ENCODE results near the gene TMIGD2.

TMIGD2 gene

DNA sequence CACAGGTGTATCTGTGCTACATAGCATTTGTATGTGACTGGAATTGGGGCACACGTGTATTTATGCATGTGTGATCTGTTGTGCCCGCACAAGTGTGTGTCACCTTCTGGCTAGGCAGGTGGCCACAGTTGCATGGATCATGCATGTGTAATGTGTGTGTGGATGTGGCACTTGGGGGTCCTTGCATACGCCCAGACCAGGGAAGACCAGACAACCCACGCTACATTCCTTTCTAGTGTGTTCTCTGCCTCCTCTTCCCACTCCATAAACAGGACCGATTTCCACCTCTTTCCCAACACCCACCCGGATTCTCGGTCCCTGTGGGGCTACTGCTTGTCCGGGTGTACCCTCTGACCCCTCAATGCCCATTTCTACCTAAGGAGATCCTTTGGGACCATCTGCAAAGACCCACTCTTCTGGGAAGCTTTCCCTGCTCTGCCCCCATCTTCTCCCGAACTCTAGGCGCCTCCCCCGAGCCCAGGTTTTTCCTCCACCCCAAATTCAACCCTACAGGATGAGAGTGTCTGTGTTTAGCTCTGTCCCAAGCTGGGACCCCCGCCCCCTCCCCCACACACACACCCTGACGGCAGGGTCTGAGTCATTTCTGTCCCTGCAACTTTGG lies 24.1 kb upstream of the TMIGD2 start:
- DNase-seq: no peak

DNA sequence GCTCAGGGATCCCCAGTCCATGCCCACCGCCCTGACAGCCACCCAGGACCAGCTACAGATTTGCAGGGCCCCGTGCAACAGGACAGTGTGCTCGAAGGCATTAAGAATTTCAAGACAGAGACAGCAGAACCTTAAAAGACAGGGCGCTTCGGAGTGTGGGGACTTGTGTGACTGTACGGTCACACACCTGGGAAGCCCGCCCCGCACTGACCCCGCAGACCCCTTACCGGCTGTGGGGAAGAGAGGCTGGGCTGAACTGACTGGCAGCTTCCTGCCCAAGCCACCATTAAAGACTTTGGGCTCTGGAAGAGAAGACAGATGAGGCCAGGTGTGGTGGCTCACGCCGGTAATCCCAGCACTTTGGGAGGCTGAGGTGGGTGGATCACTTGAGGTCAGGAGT lies 22.0 kb upstream of the TMIGD2 start:
- DNase-seq: no peak

DNA sequence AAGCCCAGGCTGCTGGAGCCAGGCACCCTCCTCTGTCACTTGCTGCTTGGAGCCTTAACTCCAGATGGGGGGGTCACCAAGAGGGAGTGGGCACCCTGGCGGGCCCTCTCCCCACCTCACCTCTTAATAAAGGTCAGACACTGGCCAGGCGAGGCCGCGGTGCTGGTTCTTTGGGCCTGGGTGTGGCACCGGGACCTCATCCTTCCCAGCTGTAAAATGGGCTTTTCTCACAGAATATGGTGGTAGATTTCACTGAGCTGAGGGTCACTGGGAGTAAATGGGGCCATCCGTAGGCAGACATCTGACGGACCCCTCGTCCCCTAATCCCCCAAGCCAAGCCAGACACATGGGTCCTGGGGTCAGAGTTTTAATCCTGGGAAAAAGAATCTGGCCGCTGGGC lies 21.5 kb upstream of the TMIGD2 start:
- DNase-seq: no peak

DNA sequence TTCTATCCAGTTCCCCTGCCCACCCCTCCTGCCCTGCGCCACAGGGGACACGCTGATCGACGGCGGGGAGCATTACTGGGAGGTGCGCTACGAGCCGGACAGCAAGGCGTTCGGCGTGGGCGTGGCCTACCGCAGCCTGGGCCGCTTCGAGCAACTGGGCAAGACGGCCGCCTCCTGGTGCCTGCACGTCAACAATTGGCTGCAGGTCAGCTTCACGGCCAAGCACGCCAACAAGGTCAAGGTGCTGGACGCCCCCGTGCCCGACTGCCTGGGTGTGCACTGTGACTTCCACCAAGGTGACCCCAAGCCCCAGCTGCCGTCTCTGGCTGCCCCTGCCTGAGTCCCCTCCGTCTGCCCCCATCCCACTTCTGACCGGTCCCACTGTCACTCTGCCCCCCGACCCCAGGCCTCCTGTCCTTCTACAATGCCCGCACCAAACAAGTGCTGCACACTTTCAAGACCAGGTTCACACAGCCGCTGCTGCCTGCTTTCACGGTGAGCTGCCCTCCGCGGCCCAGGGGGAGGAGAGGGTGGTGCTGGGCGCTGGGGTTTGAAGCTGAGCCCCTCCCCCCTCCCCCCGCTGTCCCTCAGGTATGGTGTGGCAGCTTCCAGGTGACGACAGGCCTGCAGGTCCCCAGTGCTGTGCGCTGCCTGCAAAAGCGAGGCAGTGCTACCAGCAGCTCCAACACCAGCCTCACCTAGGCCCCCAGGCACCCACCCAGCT lies 20.9 kb upstream of the TMIGD2 start:
- no peak for DNase-seq

DNA sequence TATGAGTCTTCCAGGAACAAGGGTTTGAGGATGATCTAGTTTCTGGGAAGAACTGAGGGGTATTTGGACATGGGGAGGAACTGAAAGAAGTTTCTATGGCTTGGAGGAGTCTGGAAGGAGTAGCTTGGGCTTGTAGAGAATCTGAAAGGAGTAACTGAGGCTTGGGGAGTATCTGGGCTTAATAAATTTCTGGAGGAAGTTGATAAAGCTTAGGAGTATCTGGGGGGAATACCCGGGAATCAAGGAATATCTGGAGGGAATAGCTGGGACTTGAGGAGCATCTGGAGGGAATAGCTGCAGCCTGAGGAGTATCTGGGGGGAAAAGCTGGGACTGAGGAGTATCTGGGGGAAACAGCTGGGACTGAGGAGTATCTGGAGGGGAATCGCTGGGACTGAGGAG lies 18.2 kb upstream of the TMIGD2 start:
- no peak for DNase-seq

DNA sequence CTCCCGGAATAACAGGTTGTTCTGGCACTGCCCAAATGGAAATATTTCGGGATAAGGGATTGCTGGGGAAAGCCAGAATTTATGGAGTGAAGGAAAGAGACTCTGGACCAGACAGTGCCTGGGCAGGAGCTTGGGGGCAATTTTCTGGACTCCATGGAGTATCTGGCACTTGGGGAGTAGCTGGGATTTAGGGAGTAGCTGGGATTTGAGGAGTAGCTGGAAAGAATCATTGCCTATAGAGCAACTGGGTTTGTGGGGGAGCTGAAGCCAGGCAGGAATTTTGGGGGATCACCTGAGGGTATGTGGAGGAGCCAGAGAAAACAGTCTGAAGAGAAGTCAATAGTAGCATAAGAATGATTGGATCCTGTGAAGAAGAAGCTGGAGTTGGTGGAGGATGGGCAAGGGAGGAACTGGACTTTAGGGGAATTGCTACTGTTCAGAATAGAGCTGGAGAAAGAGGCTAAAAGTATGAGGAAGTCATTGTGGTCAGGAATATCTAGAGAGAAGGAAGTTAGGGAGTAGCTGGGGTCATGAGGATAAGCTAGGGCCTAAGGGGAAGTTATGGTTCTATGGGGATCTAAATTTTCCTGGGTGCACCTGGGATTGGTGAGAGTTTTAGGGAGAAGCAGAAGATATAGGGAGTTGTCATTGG lies 17.0 kb upstream of the TMIGD2 start:
- DNase-seq: no peak

DNA sequence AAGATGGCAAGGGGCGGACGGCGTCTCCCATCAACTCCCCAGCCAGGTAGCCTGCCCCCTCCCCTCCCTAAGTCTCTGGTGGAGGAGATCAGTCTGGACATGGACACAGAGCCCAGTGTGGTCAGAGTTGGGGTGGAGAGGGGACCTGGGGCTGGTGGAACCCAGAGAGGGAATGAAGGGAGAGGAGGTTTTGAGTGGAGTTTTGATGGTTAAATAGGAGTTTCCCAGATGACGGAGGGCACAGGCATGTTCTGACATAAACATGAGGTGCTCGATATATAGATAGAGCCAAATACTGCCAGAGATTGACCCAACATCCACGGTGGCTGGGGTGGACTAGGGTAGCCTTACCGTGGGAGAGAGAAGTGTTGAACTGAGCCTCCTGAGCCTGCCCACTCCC lies 16.3 kb upstream of the TMIGD2 start:
- no peak for DNase-seq

DNA sequence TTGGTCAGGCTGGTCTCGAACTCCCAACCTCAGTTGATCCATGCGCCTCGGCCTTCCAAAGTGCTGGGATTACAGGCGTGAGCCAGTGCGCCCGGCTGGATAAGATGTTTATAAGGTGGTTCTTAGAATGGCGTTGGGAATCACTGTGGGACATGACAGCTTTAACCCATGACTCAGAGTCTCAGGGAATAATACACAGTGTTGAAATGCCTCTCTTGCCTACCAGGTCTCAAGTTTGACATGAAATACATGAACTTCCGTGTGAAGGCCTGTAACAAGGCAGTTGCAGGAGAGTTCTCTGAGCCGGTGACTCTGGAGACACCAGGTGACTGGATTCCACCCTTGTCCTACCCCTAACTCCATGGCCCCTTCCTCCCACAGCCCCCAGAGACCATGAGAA lies 14.8 kb upstream of the TMIGD2 start:
- no peak for DNase-seq

DNA sequence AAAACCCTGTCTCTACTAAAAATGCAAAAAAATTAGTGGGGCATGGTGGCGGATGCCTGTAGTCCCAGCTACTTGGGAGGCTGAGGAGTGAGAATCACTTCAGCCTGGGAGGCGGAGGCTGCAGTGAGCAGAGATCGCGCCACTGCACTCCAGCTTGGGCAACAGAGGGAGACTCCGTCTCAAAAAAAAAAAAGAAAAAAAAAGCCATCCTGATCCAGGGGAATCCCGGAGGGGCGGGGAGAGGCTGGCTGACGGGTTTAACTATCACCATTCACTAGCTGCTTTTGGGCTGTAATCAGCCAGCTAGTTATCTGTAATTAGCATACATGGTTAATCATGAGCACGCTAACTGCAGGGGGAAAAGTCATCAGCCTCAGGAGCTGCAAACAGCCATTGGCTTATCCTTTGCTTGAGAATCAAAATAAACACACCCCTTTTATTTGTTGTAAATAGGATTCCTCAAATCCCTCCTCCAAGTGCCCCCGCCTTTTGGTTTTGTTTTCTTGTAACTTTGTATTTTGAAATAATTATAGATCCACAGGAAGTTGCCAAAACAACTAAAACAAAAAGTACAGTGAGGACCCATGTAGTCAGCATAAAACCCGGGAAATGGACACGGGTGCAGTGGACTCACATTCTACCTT lies 11.8 kb upstream of the TMIGD2 start:
- no peak for DNase-seq

DNA sequence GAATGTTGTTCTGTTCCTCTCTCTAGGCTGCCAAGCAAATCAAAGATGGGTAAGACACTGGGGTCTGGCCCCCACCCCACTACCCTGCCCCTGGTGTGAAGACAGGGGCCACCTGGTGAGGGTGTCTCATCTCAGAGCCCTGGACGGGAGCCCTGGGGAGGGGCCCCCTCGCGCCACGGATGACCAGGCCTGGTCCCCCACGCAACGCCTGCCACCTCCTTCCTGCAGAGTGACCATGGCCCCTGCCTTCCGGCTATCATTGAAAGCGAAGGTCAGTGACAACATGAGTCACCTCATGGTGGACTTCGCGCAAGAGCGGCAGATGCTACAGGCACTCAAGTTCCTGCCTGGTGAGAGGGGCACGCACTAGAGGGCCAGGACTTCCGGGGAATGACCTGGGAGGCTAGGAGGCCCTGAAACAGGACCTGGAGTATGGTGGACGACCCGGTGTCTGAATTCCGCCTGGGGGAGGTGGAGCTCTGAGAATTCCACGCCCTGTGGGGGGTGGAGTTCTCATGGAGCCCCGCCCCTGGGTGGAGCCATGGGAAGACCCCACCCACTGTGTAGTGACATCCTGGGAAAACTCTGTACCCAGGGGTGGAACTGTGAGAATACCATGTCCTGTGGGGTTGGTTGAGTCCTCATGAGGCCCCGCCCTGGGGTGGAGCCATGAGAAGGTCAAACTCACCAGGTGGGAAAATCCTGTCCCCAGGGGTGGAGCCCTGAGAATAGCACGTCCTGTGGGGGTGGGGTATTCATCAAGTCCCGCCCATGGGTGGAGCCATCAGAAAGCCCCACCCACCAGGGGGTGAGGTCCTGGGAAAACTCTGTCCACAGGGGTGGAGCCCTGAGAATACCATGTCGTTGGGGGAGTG lies 8.3 kb upstream of the TMIGD2 start:
- DNase-seq: peak; percentile 50

DNA sequence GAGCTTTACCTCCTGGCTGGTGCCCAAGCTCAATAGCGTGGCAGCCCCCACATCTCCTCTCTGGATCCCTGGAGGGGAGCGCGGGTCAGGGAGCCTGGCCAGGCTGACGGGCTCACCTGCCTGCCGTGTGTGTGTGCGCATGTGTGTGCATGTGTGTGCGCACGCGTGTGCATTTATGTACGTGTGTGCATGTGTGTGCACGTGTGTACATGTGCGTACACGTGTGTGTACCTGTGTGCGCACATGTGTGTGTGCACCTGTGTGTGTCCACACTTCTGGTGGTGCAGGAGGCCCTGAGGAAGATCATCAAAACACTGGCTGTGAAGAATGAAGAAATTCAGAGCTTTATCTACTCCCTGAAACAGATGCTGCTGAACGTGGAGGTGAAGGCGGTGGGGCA lies 3.5 kb upstream of the TMIGD2 start:
- DNase-seq: no peak

DNA sequence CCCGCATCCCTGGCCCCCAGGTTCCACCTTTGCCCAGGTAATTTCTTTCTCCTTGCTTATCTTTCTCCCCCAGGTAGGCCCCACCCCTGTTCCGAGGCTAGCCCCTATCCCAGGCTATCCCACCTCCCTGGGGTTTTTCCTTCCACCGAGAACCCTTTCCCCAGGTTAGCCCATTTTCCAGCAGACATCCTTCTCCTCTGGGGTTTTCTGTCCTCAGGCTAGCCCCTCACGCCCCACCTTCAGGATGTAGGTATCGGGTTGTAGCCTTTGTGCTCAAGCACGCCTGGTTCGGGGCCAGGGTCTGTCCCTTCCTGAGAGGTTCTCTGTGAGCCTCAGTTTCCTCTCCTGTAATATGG lies 3.0 kb upstream of the TMIGD2 start:
- no peak for DNase-seq

DNA sequence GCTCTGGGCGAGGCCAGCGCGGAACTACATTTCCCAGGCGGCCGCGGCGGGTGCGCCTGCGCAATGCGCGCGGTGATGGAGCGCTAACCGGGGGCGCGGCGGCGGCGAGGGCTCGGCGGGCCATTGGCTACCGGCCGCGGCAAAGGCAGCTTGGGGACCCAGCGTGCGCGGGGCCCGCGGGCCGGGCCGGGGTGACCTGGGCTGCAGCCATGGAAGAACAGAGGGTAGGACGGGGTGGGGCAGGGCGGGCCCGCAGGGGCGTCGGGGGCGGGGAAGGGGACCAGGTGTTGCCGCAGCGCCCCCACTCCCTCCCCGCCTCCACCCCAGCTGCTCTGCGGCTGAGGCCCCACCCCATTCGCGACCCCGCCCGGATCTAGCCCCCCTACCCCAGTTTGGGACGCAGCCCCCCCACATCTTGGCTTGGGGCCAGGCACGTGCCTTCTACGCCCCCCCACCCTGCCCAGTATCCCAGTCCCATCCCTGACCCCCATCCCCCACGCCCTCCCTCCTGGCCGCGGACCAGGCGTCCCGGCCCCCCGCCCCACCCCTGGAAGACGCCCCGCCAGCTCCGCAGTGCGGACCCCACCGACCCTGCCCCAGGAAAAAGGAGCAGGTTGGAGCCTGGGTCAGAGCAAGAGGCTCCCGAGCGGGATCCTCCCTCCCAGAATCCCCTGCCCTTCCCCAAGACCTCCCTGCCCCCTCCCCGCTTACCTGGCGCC lies 2.5 kb upstream of the TMIGD2 start, which contains the start of gene FSD1:
Gene FSD1, plus strand, starts transcription at position 61 of the 719 bp plus-strand sequence. Its CDS starts 149 bp downstream, at position 210.
- DNase-seq: peak; percentile 88

DNA sequence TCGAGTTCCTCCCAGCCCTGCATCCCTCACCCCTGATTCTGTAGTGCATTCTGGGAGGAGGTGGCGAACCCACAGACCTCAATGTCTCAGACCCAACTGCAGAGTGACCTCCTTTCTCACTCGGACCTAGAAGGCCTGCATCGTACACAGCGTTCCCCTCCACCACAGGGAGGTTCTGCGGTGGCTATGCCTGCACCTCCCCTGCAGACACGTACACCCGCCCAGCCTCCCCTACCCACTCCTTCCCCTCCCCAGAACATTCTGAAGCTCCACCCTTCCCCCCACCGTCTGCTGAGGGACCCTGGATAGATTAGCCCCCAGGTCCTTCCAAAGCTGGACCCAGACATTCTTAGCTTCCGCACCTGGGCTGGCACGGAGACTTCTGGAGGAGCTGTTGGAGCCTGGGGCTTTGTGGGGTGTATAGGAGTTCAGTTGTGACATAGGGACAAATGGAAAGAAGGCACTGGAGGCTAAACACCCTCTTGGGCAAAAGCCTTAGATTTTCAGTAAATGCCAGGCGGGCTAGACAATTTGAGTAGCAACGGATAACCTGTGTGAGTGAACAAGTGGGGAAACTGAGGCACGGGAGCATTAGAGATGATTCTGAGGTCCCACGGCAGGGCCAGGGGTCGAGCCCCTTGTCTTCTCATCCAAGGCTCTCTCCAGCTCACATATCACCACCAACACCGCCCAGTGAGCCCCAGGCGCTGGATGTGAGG lies 1.8 kb upstream of the TMIGD2 start:
- no peak for DNase-seq

DNA sequence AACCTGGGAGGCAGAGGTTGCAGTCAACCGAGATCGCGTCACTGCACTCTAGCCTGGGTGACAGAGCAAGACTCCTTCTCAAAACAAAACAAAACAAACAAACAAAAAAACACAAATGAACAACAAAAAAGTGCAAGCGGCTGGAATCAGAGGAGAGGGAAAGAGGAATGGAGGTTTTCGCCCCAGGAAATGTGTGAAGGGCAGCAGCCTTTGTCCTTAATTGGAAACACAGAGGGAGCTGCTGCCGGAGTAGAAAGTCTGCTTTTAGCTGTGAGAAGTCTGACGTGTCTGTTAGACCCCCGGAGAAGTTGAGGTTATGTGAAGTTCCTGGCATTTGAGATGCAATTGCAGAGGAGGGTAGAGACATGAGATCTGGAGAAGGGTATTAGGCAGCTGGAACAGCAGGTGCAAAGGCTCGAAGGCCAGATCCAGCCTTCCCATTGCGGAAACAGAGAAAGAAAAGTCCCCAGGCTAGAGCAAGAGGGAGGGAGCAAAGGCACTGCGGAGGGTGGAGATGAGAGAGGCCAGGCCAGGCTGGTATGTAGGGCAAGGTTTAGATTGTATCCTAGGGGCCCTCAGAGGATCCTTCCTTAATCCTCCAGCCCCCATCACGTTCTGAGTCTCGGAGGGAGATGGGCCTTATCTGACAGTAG lies 473 bp downstream of the TMIGD2 start:
- DNase-seq: no peak

DNA sequence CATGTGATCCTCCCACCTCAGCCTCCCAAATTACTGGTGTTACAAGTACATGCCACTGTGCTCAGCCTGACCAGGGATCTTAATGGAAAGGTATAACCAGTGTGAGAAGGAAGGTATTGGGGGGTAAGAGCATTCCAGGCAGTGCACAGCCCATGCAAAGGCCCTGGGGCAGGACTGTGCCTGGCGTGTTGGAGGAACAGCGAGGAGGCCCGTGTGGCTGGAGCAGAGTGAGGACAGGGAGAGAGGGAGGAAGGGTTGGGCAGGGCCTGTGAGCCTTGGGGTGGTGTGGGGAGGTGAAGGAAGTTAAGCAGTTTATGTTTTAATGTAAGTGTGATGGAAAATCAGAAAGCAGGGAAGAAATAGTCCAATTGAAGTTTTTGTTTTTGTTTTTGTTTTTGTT lies 1.6 kb downstream of the TMIGD2 start:
- DNase-seq: no peak

DNA sequence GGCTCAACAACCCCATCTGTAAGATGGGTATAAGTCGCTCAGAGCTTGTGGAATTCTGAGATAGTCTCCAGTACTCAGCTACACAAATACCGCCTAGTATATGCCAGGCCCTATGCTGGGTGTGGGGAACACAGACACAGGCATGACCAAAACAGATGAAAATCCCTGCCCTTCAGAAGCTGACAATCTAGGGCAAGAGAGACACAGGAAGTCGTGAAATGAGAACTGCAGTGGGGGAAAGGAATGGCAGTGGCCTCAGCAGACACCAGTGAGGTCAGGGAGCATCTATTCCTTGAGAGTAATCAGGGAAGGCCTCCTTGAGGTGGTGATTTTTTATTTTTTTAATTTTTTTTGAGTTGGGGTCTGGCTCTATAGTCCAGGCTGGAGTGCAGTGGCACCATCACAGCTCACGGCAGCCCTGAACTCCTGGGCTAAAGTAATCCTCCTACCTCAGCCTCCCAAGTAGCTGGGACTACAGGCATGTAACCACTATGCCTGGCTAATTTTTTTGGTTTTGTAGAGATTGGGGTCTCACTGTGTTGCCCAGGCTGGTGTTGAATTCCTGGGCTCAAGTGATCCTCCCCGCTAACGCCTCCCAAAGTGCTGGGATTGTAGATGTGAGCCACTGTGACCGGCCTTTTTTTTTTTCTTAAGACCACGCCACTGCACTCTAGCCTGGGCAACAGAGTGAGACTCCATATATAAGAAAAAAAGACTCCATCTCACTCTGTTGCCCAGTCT lies 3.2 kb downstream of the TMIGD2 start:
- no peak for DNase-seq

DNA sequence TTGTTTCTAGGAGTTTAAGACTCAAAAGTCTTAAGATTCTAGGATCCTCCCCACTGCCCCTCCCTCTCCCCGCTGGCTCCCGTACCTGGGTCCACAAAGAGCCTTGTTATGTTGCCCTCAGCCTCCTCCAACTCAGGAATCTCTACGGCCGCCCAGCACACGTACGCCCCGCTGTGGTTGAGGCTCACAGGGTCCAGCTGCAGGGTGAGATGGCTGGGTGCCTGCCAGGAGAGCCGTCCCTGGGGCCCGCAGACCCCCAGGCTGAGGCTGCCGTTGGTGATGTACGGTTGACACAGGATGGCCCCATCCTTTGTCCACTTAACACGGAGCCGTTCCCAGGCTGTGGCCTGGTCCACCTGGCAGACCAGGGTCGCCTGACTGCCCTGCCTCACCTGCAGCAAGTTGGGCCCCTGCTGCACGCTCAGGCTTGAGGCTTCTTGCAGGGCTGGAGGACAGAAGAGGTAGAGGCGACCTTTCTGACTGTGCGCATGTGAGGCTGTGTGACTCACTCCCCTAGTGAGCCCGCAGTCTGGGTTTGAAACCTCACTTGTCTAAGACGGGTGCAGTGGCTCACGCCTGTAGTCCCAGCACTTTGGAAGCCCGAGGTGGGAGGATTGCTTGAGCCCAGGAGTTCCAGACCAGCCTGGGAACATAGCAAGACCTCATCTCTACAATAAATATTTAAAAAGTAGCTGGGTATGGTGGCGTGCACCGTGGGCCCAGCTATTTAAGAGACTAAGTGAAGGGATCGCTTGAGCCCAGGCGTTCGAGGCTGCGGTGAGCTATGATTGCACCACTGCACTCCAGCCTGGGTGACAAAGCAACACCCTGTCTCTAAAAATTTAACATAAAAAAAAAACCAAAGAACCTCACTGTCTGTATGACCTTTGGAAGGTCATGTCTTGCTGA lies 4.0 kb downstream of the TMIGD2 start:
- DNase-seq: peak; percentile 68

All from activated CD4-positive, alpha-beta T cell treated with anti-CD3 and anti-CD28 coated beads for 48 hours (primary cell).